Activated naive CD8-positive, alpha-beta T cell (primary cell): ENCODE measurements around the gene GNAT2.

ENCODE experiments used
- H3K27ac Mint-ChIP-seq: one replicate; pipeline ENCODE4 v1.8.0; 2021; ENCODE audit warnings: mixed read lengths
- H3K27me3 Mint-ChIP-seq: one replicate; pipeline ENCODE4 v1.8.0; 2021; ENCODE audit warnings: mixed read lengths
- H3K36me3 Mint-ChIP-seq: one replicate; pipeline ENCODE4 v1.8.0; 2021; ENCODE audit warnings: mixed read lengths
- H3K4me1 Mint-ChIP-seq: one replicate; pipeline ENCODE4 v1.8.0; 2021; ENCODE audit warnings: low read depth, mixed read lengths
- H3K4me3 Mint-ChIP-seq: one replicate; pipeline ENCODE4 v1.8.0; 2021; ENCODE audit warnings: mild to moderate bottlenecking, mixed read lengths
- H3K9me3 Mint-ChIP-seq: one replicate; pipeline ENCODE4 v1.8.0; 2021; ENCODE audit warnings: low read depth, mixed read lengths

The GNAT2 gene

DNA sequence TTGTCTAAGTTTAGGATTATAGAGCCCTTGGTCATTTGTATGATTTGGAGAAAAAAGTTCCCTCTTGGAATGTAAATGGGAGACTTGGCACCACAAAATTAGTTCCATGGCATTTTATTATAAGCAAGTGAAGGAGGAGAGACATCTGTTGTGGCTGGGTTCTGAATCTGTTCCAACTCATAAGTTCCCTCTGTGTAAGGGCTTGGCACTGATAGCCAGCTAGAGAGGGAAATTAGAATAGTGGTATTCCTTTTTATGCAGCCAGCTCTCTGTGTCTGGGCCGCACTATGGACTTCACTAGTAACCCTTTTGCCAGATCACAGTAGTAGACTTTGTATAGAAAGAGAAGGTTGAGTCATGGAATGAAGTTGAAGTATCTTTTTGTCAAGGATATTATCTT, 39.9 kb downstream of the GNAT2 start:
- no peaks in the 10 kb centered on the region for H3K27me3 Mint-ChIP-seq
- H3K27ac Mint-ChIP-seq = no peak overlapping the region
- H3K9me3 Mint-ChIP-seq = no peaks in the 10 kb centered on the region
- peaks cover 11% of the 10 kb centered on the region for H3K36me3 Mint-ChIP-seq
- peaks cover 2% of the 10 kb centered on the region for H3K4me1 Mint-ChIP-seq
- H3K4me3 Mint-ChIP-seq = no peak overlapping the region

DNA sequence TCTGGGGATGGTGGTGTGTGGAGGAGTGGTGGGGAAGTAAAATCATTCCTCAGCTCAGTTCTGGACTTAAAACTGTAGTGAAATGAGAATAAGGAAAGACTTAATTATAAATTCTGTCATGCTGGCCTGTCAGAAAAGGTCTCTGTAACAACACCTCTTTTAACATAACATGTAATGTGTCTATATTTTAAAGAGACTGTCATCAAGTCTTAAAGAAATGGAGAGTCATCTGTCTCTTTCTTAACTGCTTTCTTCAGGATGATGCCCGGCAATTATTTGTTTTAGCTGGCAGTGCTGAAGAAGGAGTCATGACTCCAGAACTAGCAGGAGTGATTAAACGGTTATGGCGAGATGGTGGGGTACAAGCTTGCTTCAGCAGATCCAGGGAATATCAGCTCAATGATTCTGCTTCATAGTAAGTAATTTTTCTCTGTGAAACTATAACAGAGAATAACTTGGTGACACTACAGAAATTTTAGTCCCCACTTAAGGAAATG, 40.4 kb downstream of the GNAT2 start:
- H3K27me3 Mint-ChIP-seq = no peaks in the 10 kb centered on the region
- peaks cover 2% of the 10 kb centered on the region for H3K4me1 Mint-ChIP-seq
- peak overlapping the region; percentile 70 for H3K27ac Mint-ChIP-seq
- no peak overlapping the region for H3K4me3 Mint-ChIP-seq
- no peaks in the 10 kb centered on the region for H3K9me3 Mint-ChIP-seq
- peaks cover 11% of the 10 kb centered on the region for H3K36me3 Mint-ChIP-seq

DNA sequence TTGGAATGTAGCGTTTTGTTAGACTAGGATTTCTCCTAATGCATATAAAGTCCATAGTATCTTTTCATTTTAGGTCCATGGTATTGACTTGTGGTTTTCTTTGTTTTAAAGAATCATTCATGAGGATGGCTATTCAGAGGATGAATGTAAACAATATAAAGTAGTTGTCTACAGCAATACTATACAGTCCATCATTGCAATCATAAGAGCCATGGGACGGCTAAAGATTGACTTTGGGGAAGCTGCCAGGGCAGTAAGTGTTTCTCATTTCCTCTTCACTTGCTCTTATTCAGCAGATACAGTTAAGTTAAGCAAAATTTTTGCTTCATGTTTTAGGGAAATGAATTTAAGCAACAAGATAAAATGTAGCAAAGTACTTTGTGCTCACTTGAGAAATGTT, 45.6 kb downstream of the GNAT2 start:
- Mint-ChIP-seq H3K27me3 (no peaks in the 10 kb centered on the region), H3K27ac (no peak overlapping the region), H3K36me3 (peaks cover 3% of the 10 kb centered on the region), H3K9me3 (no peaks in the 10 kb centered on the region), H3K4me3 (no peak overlapping the region), H3K4me1 (peaks cover 13% of the 10 kb centered on the region)

DNA sequence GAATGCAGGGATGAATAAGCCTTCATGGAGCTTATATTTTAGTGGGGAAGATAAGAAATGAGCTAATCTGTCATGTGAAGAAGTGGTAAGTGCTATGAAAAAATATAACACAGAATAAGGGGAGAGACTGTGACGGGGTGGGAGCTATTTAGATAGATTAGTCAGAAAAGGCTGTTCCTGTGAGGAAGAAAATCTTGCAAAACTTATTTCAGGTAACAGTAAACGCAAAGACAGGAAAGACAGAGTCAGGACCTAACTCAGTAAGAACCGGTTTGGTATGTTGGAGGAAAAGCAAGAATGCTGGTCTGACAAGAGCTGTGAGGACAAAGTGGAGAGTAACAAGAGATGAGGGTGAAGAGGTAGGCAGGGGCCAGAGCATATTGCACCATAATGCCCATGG, 49.0 kb downstream of the GNAT2 start:
- H3K27me3 Mint-ChIP-seq = no peaks in the 10 kb centered on the region
- H3K4me1 Mint-ChIP-seq = peaks cover 37% of the 10 kb centered on the region
- H3K27ac Mint-ChIP-seq = no peak overlapping the region
- H3K4me3 Mint-ChIP-seq = no peak overlapping the region
- H3K9me3 Mint-ChIP-seq = no peaks in the 10 kb centered on the region
- H3K36me3 Mint-ChIP-seq = no peaks in the 10 kb centered on the region

DNA sequence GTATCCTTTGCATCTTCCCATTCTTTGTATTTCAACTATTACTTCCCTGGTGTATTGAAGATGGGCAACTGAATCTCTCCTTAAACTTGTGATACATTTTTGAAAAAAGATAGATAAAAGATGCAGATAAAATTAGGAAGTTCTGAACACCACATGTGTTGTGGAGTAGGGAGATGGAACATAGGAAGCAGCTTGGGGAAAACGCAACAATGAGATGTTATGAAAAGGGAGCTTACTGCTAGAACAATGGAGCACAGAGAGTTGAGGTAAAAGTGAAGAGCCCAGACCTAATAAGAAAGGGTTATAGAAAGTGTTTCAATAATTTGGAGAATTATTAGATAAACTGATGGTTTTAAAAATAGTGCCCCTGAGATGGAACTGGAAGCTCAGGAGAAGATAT, 50.1 kb downstream of the GNAT2 start:
- Mint-ChIP-seq H3K4me3 (no peak overlapping the region), H3K27ac (no peak overlapping the region), H3K27me3 (no peaks in the 10 kb centered on the region), H3K9me3 (no peaks in the 10 kb centered on the region), H3K4me1 (peaks cover 43% of the 10 kb centered on the region), H3K36me3 (no peaks in the 10 kb centered on the region)

DNA sequence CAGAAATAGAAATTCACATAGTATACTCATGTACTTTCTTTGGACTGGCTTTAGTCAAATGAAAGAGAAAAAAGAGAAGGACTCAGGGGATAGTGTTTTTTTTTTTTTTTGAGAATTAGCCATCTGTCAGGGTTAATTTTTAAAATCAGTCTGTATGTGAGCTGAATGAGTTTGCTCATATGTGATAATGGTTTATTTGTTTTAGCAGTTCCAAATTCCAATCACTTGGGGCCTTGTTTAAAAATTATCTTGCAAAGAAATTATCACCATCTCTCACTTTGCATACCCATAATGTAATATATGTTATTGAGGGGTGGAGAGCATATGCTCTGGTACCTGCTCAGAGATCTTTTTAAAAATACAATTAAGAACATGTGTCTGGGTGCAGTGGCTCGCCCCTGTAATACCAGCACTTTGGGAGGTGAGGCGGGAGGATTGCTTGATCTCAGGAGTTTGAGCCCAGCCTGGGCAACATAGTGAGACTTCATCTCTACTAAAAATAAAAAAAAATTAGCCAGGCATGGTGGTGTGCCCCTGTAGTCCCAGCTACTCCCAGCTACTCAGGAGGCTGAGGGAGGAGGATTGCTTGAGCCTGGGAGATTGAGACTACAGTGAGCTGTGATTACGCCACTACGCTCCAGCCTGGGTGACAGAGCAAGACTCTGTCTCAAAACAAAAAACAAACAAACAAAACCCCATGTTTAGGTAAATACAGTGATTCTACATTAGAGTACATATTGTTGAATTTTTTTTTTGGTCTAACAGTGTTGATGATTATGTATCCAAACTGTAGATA, 51.3 kb downstream of the GNAT2 start:
- no peaks in the 10 kb centered on the region for H3K27me3 Mint-ChIP-seq
- no peaks in the 10 kb centered on the region for H3K9me3 Mint-ChIP-seq
- H3K4me3 Mint-ChIP-seq = no peak overlapping the region
- peaks cover 48% of the 10 kb centered on the region for H3K4me1 Mint-ChIP-seq
- H3K36me3 Mint-ChIP-seq = no peaks in the 10 kb centered on the region
- no peak overlapping the region for H3K27ac Mint-ChIP-seq

DNA sequence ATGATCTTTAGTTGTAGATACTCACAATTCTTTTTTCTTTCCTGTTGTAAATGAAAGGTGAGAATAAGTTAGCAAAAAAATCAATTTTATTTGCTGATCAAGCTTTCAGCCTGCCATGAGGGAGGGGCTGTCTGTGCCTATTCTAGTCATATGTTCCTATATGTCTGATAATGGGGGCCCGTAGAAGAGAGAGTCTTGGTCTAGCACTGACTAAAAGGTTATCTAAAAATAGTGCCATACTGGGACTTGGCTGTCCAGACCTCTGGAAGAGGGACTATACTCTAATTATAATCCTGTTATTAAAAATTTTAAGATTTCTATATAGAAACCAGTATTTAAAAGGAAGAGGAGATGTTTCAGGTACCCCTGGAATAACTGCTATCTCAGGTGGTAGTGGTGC, 52.4 kb downstream of the GNAT2 start:
- Mint-ChIP-seq H3K4me3 (no peak overlapping the region), H3K36me3 (no peaks in the 10 kb centered on the region), H3K9me3 (no peaks in the 10 kb centered on the region), H3K27ac (no peak overlapping the region), H3K27me3 (no peaks in the 10 kb centered on the region), H3K4me1 (peaks cover 48% of the 10 kb centered on the region)

DNA sequence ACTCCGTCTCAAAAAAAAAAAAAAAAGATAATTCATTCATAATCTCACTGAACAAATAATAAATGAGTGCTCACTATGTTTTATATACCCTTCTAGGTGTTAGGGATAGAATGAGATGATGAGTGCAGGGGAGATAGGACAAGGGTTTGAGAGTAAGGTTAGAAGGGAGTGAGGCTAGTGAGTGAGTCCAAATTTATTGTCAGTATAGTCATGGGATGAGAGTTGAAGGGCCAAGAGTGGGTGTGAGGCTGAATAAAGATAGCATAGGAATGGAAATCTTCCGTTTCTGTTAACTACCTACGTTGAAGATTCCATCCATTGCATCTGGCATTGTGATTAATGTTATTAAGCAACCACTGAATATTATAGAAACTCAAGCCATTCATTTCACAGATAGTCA, 54.2 kb downstream of the GNAT2 start:
- H3K9me3 Mint-ChIP-seq = no peaks in the 10 kb centered on the region
- no peaks in the 10 kb centered on the region for H3K27me3 Mint-ChIP-seq
- no peaks in the 10 kb centered on the region for H3K36me3 Mint-ChIP-seq
- H3K4me1 Mint-ChIP-seq = peaks cover 66% of the 10 kb centered on the region
- H3K27ac Mint-ChIP-seq = no peak overlapping the region
- no peak overlapping the region for H3K4me3 Mint-ChIP-seq

DNA sequence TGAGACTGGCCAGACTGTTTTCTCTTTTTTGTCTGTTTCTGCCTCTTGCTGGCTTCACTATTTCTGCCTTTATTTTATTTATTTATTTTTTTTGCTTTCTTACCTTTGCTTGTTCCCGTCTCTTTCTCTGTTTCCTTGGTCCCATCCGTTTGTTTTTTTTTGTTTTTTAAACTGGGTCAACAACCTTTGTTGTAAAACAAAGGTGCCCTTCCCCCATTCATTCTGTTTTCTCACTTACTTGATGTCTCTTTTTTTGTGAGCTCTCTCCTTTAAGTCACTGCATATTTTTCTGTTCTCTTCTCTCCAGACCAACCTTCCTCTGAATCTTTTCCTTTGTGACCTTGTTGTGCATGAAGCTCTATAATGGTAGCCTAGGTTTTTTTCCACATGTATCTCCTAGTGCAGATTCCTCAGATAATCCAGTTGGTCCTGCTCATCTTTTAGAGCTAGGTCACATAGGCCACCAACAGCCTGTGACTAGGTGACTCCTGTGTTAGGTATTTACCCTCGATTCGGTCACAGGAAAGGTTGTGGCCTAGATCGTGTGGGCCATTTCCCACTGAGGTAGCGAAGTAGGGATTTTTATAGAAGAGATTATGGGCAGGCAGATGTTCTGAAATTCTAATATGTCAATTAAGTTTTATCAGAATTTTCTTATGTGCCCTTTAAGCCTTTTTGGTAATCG, 55.1 kb downstream of the GNAT2 start:
- no peaks in the 10 kb centered on the region for H3K9me3 Mint-ChIP-seq
- H3K4me3 Mint-ChIP-seq = no peak overlapping the region
- no peaks in the 10 kb centered on the region for H3K36me3 Mint-ChIP-seq
- H3K4me1 Mint-ChIP-seq = peaks cover 74% of the 10 kb centered on the region
- H3K27ac Mint-ChIP-seq = no peak overlapping the region
- H3K27me3 Mint-ChIP-seq = no peaks in the 10 kb centered on the region

DNA sequence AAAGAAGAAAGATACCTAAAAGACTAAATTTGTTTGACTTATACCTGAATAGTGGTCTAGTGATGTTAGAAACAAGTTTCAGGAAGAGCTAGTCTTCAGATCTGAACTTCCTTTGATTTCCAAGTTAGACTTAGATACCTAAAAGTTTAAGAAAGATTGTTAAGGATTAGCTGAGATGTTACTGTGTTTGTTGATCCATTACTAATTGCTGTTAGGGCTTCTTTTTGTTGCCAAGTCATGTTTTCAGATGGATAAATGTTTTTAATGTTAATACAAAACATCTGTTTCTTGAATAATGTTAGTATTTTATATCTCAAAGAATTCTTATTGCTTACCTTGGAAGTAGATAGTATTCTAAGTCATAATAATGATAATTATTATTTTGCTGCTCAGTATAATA, 59.4 kb downstream of the GNAT2 start:
- H3K4me1 Mint-ChIP-seq = peaks cover 82% of the 10 kb centered on the region
- H3K27ac Mint-ChIP-seq = no peak overlapping the region
- H3K9me3 Mint-ChIP-seq = no peaks in the 10 kb centered on the region
- H3K36me3 Mint-ChIP-seq = peaks cover 6% of the 10 kb centered on the region
- H3K27me3 Mint-ChIP-seq = no peaks in the 10 kb centered on the region
- no peak overlapping the region for H3K4me3 Mint-ChIP-seq

DNA sequence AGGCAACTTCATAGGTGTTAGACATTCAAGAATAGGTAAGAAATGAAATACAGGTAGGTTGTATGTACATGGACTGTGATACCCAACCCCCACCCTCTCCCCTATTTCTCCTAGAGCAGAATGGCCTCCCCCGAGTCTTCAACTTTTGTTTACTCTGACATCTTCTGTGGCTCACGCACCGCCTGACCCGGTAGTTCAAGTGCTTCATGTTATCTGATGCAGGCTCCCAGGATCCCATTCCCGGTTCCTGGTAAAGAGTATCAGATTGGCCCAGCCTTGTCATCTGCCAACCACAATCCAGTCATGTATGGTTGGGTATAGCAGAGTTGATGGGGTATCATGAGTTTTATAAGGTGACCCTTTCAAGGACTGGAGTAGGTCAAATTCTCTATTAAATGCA, 61.9 kb downstream of the GNAT2 start:
- H3K9me3 Mint-ChIP-seq = no peaks in the 10 kb centered on the region
- H3K4me3 Mint-ChIP-seq = no peak overlapping the region
- H3K4me1 Mint-ChIP-seq = peaks cover 88% of the 10 kb centered on the region
- H3K27me3 Mint-ChIP-seq = no peaks in the 10 kb centered on the region
- H3K27ac Mint-ChIP-seq = no peak overlapping the region
- H3K36me3 Mint-ChIP-seq = peaks cover 9% of the 10 kb centered on the region

DNA sequence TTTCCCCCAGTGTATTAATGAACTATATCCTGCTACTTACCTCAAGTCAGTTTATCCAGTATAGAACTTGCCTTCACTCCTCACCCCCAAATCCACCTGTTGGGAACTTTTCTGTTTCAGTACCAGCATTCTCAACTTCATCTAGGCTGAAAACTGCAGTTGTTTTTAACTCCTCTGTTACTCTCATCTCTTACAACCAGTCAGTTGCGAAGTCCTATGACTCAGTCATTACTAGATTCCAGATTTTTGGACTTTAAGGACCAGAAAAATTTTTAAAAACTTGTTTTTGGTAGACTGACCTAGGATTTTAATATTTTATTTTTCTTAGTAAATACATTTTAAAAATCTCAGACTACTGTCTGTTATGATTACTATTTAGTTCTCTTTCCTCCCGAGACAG, 62.9 kb downstream of the GNAT2 start:
- H3K9me3 Mint-ChIP-seq = no peaks in the 10 kb centered on the region
- H3K4me1 Mint-ChIP-seq = peaks cover 83% of the 10 kb centered on the region
- no peaks in the 10 kb centered on the region for H3K27me3 Mint-ChIP-seq
- H3K36me3 Mint-ChIP-seq = peaks cover 9% of the 10 kb centered on the region
- H3K4me3 Mint-ChIP-seq = peak overlapping the region; percentile 46
- H3K27ac Mint-ChIP-seq = no peak overlapping the region
